ENCODE measurements around the gene ST8SIA2.

Gene ST8SIA2

GRCh38 chr15:92499731-92500530, 106.2 kb downstream of the ST8SIA2 start:
- Histone ChIP-seq H3K36me3 (ENCODE audit: insufficient read depth, low read length) (no peaks in the 10 kb centered on the region), H3K9ac (ENCODE audit: insufficient read length) (no peak overlapping the region), H3K9me3 (ENCODE audit: low read depth, low read length) (no peaks in the 10 kb centered on the region), H3K4me3 (no peak overlapping the region), H3K27ac (no peak overlapping the region)
- TF ChIP-seq EZH2 (IDR thresholded peaks at IDR 0.05) (no peak), FOXP2 (optimal IDR thresholded peaks at IDR 0.05; ENCODE audit: control extremely low read depth, extremely low read length, insufficient read depth) (no peak), POLR2AphosphoS5 (IDR thresholded peaks at IDR 0.05; ENCODE audit: borderline replicate concordance, low read depth, low read length) (no peak)
- no peak for DNase-seq (ENCODE audit: low read depth, low spot score)

GRCh38 chr15:92502336-92502735, 108.7 kb downstream of the ST8SIA2 start:
- Histone ChIP-seq H3K27ac (no peak overlapping the region), H3K9ac (ENCODE audit: insufficient read length) (no peak overlapping the region), H3K9me3 (ENCODE audit: low read depth, low read length) (no peaks in the 10 kb centered on the region), H3K36me3 (ENCODE audit: insufficient read depth, low read length) (no peaks in the 10 kb centered on the region), H3K4me3 (no peak overlapping the region)
- TF ChIP-seq FOXP2 (optimal IDR thresholded peaks at IDR 0.05; ENCODE audit: control extremely low read depth, extremely low read length, insufficient read depth), result no peak
- TF ChIP-seq POLR2AphosphoS5 (IDR thresholded peaks at IDR 0.05; ENCODE audit: borderline replicate concordance, low read depth, low read length), result no peak
- TF ChIP-seq EZH2 (IDR thresholded peaks at IDR 0.05), result no peak
- DNase-seq (ENCODE audit: low read depth, low spot score), result no peak

DNA sequence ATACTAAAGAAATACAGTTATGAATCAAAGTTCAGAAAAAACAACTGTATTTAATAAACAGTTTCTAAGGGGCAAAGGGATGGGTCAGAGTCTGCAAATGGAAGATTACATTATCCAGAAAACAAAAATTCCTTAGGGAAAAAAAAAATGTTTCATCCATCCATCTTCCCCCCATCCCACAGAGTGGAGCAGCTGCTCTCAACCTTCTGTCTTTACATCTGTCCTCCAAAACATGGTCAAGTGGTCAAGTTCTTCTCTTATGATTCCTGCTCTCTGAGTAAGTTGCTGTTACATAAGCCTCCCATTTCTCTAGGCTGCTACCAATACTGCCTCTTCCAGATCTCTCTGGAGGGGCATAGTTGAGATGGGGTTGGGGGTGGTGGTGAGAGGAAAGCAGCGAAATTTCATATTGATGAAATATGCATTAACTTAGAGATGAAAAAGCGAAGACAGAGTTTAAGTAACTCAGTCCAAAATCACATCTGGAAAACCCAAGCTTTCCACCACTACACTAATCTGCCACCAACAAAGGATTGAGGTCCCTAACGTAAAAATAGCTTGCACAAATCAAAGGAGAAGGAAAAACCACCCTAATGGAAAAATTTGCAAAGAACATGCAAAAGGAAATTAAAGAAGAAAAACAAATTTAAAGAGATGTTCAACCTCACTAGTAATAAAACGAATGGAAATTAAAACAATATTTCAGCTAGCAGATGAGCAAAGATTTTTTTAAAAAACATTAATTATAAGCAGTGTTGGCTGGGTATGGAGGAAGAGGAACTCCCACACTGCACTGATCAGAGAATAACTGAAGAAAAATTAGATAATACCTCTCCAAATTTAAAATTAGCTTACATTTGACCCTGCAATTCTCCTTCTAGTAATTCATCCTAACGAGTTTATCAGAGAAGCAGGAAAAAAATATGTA, 109.5 kb downstream of the ST8SIA2 start:
- no peaks in the 10 kb centered on the region for H3K9me3 ChIP-seq (ENCODE audit: low read depth, low read length)
- DNase-seq (ENCODE audit: low read depth, low spot score), result no peak
- no peak overlapping the region for H3K9ac ChIP-seq (ENCODE audit: insufficient read length)
- TF ChIP-seq EZH2 (IDR thresholded peaks at IDR 0.05), result no peak
- no peak for TF ChIP-seq POLR2AphosphoS5 (IDR thresholded peaks at IDR 0.05; ENCODE audit: borderline replicate concordance, low read depth, low read length)
- TF ChIP-seq FOXP2 (optimal IDR thresholded peaks at IDR 0.05; ENCODE audit: control extremely low read depth, extremely low read length, insufficient read depth), result no peak
- no peaks in the 10 kb centered on the region for H3K36me3 ChIP-seq (ENCODE audit: insufficient read depth, low read length)
- no peak overlapping the region for H3K4me3 ChIP-seq
- H3K27ac ChIP-seq, result no peak overlapping the region

- Histone ChIP-seq H3K4me3 (no peak overlapping the region), H3K36me3 (ENCODE audit: insufficient read depth, low read length) (no peaks in the 10 kb centered on the region), H3K9me3 (ENCODE audit: low read depth, low read length) (no peaks in the 10 kb centered on the region), H3K9ac (ENCODE audit: insufficient read length) (no peak overlapping the region), H3K27ac (no peak overlapping the region)
- DNase-seq (ENCODE audit: low read depth, low spot score), result no peak
- no peak for TF ChIP-seq FOXP2 (optimal IDR thresholded peaks at IDR 0.05; ENCODE audit: control extremely low read depth, extremely low read length, insufficient read depth)
- no peak for TF ChIP-seq POLR2AphosphoS5 (IDR thresholded peaks at IDR 0.05; ENCODE audit: borderline replicate concordance, low read depth, low read length)
- TF ChIP-seq EZH2 (IDR thresholded peaks at IDR 0.05), result no peak
Measured at GRCh38 chr15:92503889-92504288, 110.2 kb downstream of the ST8SIA2 start.

- Histone ChIP-seq H3K36me3 (ENCODE audit: insufficient read depth, low read length) (no peaks in the 10 kb centered on the region), H3K9me3 (ENCODE audit: low read depth, low read length) (no peaks in the 10 kb centered on the region), H3K27ac (no peak overlapping the region), H3K9ac (ENCODE audit: insufficient read length) (no peak overlapping the region), H3K4me3 (no peak overlapping the region)
- DNase-seq (ENCODE audit: low read depth, low spot score), result no peak
- no peak for TF ChIP-seq FOXP2 (optimal IDR thresholded peaks at IDR 0.05; ENCODE audit: control extremely low read depth, extremely low read length, insufficient read depth)
- no peak for TF ChIP-seq EZH2 (IDR thresholded peaks at IDR 0.05)
- TF ChIP-seq POLR2AphosphoS5 (IDR thresholded peaks at IDR 0.05; ENCODE audit: borderline replicate concordance, low read depth, low read length), result no peak
Measured at GRCh38 chr15:92505611-92506010, 111.9 kb downstream of the ST8SIA2 start.

DNA sequence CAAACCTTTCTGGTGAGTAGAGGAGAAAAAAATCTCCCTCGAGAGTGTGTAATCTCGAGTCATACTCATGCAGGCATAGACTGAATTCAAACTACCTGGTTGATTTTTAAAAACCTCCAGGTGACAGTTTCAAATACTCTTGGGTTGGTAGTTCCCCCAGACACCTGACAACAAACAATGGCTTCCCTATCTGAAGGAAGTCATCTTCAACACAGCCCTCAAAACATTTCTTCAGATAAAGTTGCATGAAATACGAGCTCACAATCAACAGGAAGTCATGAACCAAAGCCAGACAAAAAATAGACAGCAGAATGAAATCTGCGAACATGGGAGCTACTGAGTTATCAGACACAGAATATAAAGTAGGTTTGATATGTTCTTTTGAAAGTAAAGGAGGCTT, 112.8 kb downstream of the ST8SIA2 start:
- no peak for DNase-seq (ENCODE audit: low read depth, low spot score)
- Histone ChIP-seq H3K9me3 (ENCODE audit: low read depth, low read length) (no peaks in the 10 kb centered on the region), H3K36me3 (ENCODE audit: insufficient read depth, low read length) (no peaks in the 10 kb centered on the region), H3K4me3 (no peak overlapping the region), H3K27ac (no peak overlapping the region), H3K9ac (ENCODE audit: insufficient read length) (no peak overlapping the region)
- TF ChIP-seq POLR2AphosphoS5 (IDR thresholded peaks at IDR 0.05; ENCODE audit: borderline replicate concordance, low read depth, low read length) (no peak), FOXP2 (optimal IDR thresholded peaks at IDR 0.05; ENCODE audit: control extremely low read depth, extremely low read length, insufficient read depth) (no peak), EZH2 (IDR thresholded peaks at IDR 0.05) (no peak)

DNA sequence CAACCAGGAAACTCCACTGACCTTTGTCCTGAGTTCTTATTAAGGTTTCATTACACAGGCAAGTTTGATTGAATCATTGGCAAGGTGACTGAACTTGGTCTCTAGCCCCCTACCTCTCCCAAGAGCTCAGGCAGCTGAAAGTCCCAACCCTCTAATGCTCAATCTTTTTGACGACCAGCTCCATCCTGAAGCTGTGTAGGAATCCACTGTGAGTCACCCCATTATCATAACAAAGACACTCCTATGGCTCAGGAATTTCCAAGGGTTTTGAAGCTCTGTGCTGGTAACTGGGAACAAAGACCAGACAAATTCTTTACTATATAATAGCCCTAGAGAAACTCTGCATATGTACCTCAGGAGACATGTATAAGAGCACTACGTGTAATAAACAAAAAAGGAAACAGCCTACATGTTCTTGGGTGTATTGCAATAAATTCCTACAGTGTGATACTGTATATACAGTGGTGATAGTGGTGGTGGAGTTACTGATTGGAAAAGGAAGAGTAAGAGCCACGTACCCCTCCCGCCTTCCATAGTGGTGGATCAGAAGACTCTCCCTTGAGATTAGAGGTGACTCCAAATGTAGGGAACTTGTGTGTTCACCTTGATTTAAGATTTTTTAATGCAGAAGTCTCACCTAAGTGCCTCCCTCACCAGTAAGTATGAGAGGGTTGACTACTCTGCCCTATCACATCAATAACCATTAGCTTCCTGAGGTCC, 116.6 kb downstream of the ST8SIA2 start:
- no peak overlapping the region for H3K27ac ChIP-seq
- no peak overlapping the region for H3K9ac ChIP-seq (ENCODE audit: insufficient read length)
- no peak overlapping the region for H3K4me3 ChIP-seq
- no peaks in the 10 kb centered on the region for H3K9me3 ChIP-seq (ENCODE audit: low read depth, low read length)
- no peak for DNase-seq (ENCODE audit: low read depth, low spot score)
- no peak for TF ChIP-seq EZH2 (IDR thresholded peaks at IDR 0.05)
- TF ChIP-seq POLR2AphosphoS5 (IDR thresholded peaks at IDR 0.05; ENCODE audit: borderline replicate concordance, low read depth, low read length), result no peak
- no peak for TF ChIP-seq FOXP2 (optimal IDR thresholded peaks at IDR 0.05; ENCODE audit: control extremely low read depth, extremely low read length, insufficient read depth)
- H3K36me3 ChIP-seq (ENCODE audit: insufficient read depth, low read length), result no peaks in the 10 kb centered on the region

All from SK-N-MC (cell line).